Panc1 (cell line): Measurements from ENCODE around the gene GPD1L. TPM values are rescaled to one million over a fixed set of nuclear protein-coding genes. Genes with fewer than 3 reads are reported as not detected.

Source experiments
- ATAC-seq: fragments of 200-7000 bp; cut with Tn5 transposase; 2 replicates; pipeline ENCODE4 v1.9.1; 2020; ENCODE audit warnings: mild to moderate bottlenecking, moderate library complexity
- BruUV-seq: library from RNA; stranded (reverse); fragments of 400-500 nt; replicated peaks from 2 replicates; lab custom pipeline; 2021; lab: Mats Ljungman, UMichigan
- CTCF ChIA-PET: fragments of 300-600 bp; sonication (Branson Sonifier 250); formaldehyde crosslinking; loops from one replicate; lab custom pipeline; 2022; ENCODE audit warnings: antibody characterized with exemption; lab: Charles Lee
- POLR2A ChIA-PET: fragments of 300-600 bp; sonication (Branson Sonifier 250); formaldehyde crosslinking; loops from one replicate; lab custom pipeline; 2022; ENCODE audit warnings: antibody characterized with exemption; lab: Charles Lee
- DNase-seq: peaks from one replicate; pipeline ENCODE4 v3.0.0-alpha.2; 2010; ENCODE audit warnings: low read depth, low spot score
- H3K27ac ChIP-seq: 2 replicates; pipeline ENCODE4 v1.5.1; 2011; ENCODE audit warnings: mild to moderate bottlenecking, low read length, inconsistent platforms
- H3K27me3 ChIP-seq: fragments of 200-500 bp; sonication (Bioruptor generic); 2 replicates; pipeline ENCODE4 v1.6.0; 2014; ENCODE audit warnings: low read length, inconsistent platforms; ENCODE audit not compliant: control insufficient read depth, insufficient read depth
- H3K36me3 ChIP-seq: fragments of 200-500 bp; sonication (Bioruptor generic); 2 replicates; pipeline ENCODE4 v1.5.1; 2014; ENCODE audit warnings: inconsistent platforms, mild to moderate bottlenecking, low read length, moderate library complexity; ENCODE audit not compliant: control insufficient read depth, insufficient read depth
- H3K4me1 ChIP-seq: 2 replicates; pipeline ENCODE4 v1.5.1; 2011; ENCODE audit warnings: inconsistent platforms, mild to moderate bottlenecking, low read length, moderate library complexity; ENCODE audit not compliant: control insufficient read depth, insufficient read depth
- H3K4me3 ChIP-seq, 2 experiments: 2 replicates each; pipeline ENCODE4 v1.5.1; 2011 to 2012; ENCODE audit warnings: low read depth in 2 of 2, low read length in 2 of 2, mild to moderate bottlenecking in 2 of 2, inconsistent platforms in 1 of 2, moderate library complexity in 1 of 2
- H3K9me3 ChIP-seq: fragments of 200-500 bp; sonication (Bioruptor generic); 2 replicates; pipeline ENCODE4 v1.5.1; 2014; ENCODE audit warnings: low read depth, mild to moderate bottlenecking, inconsistent platforms, low read length, moderate library complexity; ENCODE audit not compliant: control insufficient read depth, insufficient read depth
- CTCF ChIP-seq: fragments of 450-650 bp; IDR thresholded peaks from 2 replicates; pipeline ENCODE4 v1.5.1; 2017; ENCODE audit warnings: mild to moderate bottlenecking
- POLR2AphosphoS5 ChIP-seq: IDR thresholded peaks from 2 replicates; pipeline ENCODE4 v1.6.1; 2012; ENCODE audit warnings: mild to moderate bottlenecking, low read depth, low read length, moderate library complexity
- REST ChIP-seq, 2 experiments: IDR thresholded peaks; 2 replicates each; pipeline ENCODE4 v1.6.1; 2011 to 2012; ENCODE audit warnings: low read depth in 2 of 2, control low read depth in 1 of 2, low read length in 1 of 2, mild to moderate bottlenecking in 1 of 2, moderate library complexity in 1 of 2; ENCODE audit not compliant: insufficient read depth in 1 of 2
- SIN3A ChIP-seq: IDR thresholded peaks from 2 replicates; pipeline ENCODE4 v1.6.1; 2012; ENCODE audit warnings: low read depth, mild to moderate bottlenecking, low read length, moderate library complexity, borderline replicate concordance; ENCODE audit not compliant: insufficient read depth
- TCF7L2 ChIP-seq: IDR thresholded peaks from 2 replicates; pipeline ENCODE4 v1.6.1; 2011; ENCODE audit warnings: mild to moderate bottlenecking, low read depth, low read length, inconsistent platforms
- in situ Hi-C: cut with HindIII; loops from 2 replicates; pipeline ENCODE4 v1.10.0; 2016; ENCODE audit warnings: low sequenced_read_pairs, low pct_unique_long_range_greater_than_20kb
- intact Hi-C: fragments of 100-400 bp; cut with micrococcal nuclease; formaldehyde crosslinking; loops from one replicate; pipeline ENCODE4 v1.10.0; 2022; ENCODE audit not compliant: unreplicated experiment
- total RNA-seq: library from RNA; stranded (reverse); gene quantifications from one replicate; pipeline ENCODE4 v1.2.1, GENCODE V29; 2021; ENCODE audit not compliant: unreplicated experiment

The GPD1L gene
- total RNA-seq, 1 experiment from 2014 or later: 10.5 TPM

- H3K4me3 ChIP-seq: no peak overlapping the region
- H3K9me3 ChIP-seq: no peaks in the 10 kb centered on the region
- no peaks in the 10 kb centered on the region for H3K36me3 ChIP-seq
- ATAC-seq (no peak), DNase-seq (no peak)
- intact Hi-C loops (no loop called here), in situ Hi-C loops (no loop called here)
- H3K27ac ChIP-seq: no peak overlapping the region
- no TSS peak for BruUV-seq
- ChIA-PET POLR2A (no interaction called here), CTCF (no interaction called here)
- no peak for TF ChIP-seq CTCF
- no peak for TF ChIP-seq REST (IDR thresholded peaks at IDR 0.05; ENCODE audit: insufficient read depth in 1 of 2, low read depth in 2 of 2, low read length in 1 of 2)
- TF ChIP-seq SIN3A: no peak
- TF ChIP-seq TCF7L2: no peak
- TF ChIP-seq POLR2AphosphoS5: no peak
- H3K27me3 ChIP-seq: no peaks in the 10 kb centered on the region
- H3K4me1 ChIP-seq: no peaks in the 10 kb centered on the region
These were observed 51.3 kb downstream of the GPD1L start for GRCh38 chr3:32157600-32158264.

- in situ Hi-C loops: no loop called here
- Histone ChIP-seq H3K4me1 (no peaks in the 10 kb centered on the region), H3K9me3 (no peaks in the 10 kb centered on the region), H3K36me3 (no peaks in the 10 kb centered on the region), H3K27ac (no peak overlapping the region), H3K27me3 (no peaks in the 10 kb centered on the region), H3K4me3 (no peak overlapping the region)
- ChIA-PET CTCF (no interaction called here), POLR2A (no interaction called here)
- intact Hi-C loops: no loop called here
- ATAC-seq (no peak), DNase-seq (no peak)
- TF ChIP-seq TCF7L2 (no peak), REST (IDR thresholded peaks at IDR 0.05; ENCODE audit: insufficient read depth in 1 of 2, low read depth in 2 of 2, low read length in 1 of 2) (no peak), POLR2AphosphoS5 (no peak), SIN3A (no peak), CTCF (no peak)
- BruUV-seq: no TSS peak
These were observed 54.3 kb downstream of the GPD1L start for GRCh38 chr3:32160706-32161214.
